ENCODE measurements around the gene C2orf80.

GRCh38 chr2:208139447-208139846 is 50.4 kb downstream of the C2orf80 start:
- TF ChIP-seq CTCF (IDR thresholded peaks at IDR 0.05; ENCODE audit: poor library complexity, severe bottlenecking) (no peak), EZH2 (IDR thresholded peaks at IDR 0.05; ENCODE audit: borderline replicate concordance, insufficient read depth, low read length, poor library complexity, severe bottlenecking) (no peak), REST (IDR thresholded peaks at IDR 0.05; ENCODE audit: borderline replicate concordance) (no peak), MXI1 (conservative IDR thresholded peaks at IDR 0.05; ENCODE audit: poor library complexity, severe bottlenecking) (no peak), POLR2AphosphoS5 (IDR thresholded peaks at IDR 0.05) (no peak), EP300 (conservative IDR thresholded peaks at IDR 0.05; ENCODE audit: poor library complexity, severe bottlenecking) (no peak), TAF1 (IDR thresholded peaks at IDR 0.05; ENCODE audit: low read depth) (no peak), SMC3 (conservative IDR thresholded peaks at IDR 0.05; ENCODE audit: poor library complexity) (no peak)

All from neural cell (in vitro differentiated cells).